Cardiac muscle cell (in vitro differentiated cells and primary cell): Measurements from ENCODE around the gene GRM4. TPM values are rescaled to one million over a fixed set of nuclear protein-coding genes. Genes with fewer than 3 reads are reported as not detected.
A peak's percentile ranks its signal among the peaks of the same experiment; 100 is the strongest.

Source experiments
- DNase-seq, 2 donors: peaks; one replicate each; pipeline versions ENCODE4 v3.0.0 to v3.0.0-alpha.2; 2010 to 2017; ENCODE audit warnings: low read depth in 1 of 2, low spot score in 1 of 2
- H3K27ac ChIP-seq: fragments of 200-600 bp; sonication (generic); 2 replicates; pipeline ENCODE4 v1.5.1; 2016
- H3K27me3 ChIP-seq: fragments of 200-600 bp; sonication (generic); 2 replicates; pipeline ENCODE4 v1.6.0; 2016; ENCODE audit warnings: control low read depth
- H3K36me3 ChIP-seq: fragments of 200-600 bp; sonication (generic); 2 replicates; pipeline ENCODE4 v1.5.1; 2016; ENCODE audit warnings: control low read depth
- H3K4me1 ChIP-seq: fragments of 200-600 bp; sonication (generic); 2 replicates; pipeline ENCODE4 v1.8.1; 2017; ENCODE audit warnings: low read depth, mild to moderate bottlenecking, mixed run types
- H3K4me3 ChIP-seq: fragments of 200-600 bp; sonication (generic); 2 replicates; pipeline ENCODE4 v1.5.1; 2016; ENCODE audit warnings: mild to moderate bottlenecking
- H3K9me3 ChIP-seq: fragments of 200-600 bp; sonication (generic); 2 replicates; pipeline ENCODE4 v1.5.1; 2017; ENCODE audit warnings: low read depth, mild to moderate bottlenecking, control low read depth
- CTCF ChIP-seq: IDR thresholded peaks from 2 replicates; pipeline ENCODE4 v1.5.1; 2012; ENCODE audit warnings: low read depth, mild to moderate bottlenecking, low read length
- polyA plus RNA-seq: library from polyadenylated mRNA; unstranded; fragments of >200 nt; fragmentation: Nextera tagmentation; extraction: Ambion mirVana; gene quantifications from 2 replicates; pipeline ENCODE4 v1.2.1, GENCODE V29; 2016
- total RNA-seq: library from RNA; depleted of rRNA; stranded (reverse); fragments of >200 nt; gene quantifications from 2 replicates; pipeline ENCODE4 v1.2.3, GENCODE V29; 2016

Gene GRM4
- total and polyA plus RNA-seq, 2 experiments from 2014 or later, result 0.31 to 0.42 TPM

DNA sequence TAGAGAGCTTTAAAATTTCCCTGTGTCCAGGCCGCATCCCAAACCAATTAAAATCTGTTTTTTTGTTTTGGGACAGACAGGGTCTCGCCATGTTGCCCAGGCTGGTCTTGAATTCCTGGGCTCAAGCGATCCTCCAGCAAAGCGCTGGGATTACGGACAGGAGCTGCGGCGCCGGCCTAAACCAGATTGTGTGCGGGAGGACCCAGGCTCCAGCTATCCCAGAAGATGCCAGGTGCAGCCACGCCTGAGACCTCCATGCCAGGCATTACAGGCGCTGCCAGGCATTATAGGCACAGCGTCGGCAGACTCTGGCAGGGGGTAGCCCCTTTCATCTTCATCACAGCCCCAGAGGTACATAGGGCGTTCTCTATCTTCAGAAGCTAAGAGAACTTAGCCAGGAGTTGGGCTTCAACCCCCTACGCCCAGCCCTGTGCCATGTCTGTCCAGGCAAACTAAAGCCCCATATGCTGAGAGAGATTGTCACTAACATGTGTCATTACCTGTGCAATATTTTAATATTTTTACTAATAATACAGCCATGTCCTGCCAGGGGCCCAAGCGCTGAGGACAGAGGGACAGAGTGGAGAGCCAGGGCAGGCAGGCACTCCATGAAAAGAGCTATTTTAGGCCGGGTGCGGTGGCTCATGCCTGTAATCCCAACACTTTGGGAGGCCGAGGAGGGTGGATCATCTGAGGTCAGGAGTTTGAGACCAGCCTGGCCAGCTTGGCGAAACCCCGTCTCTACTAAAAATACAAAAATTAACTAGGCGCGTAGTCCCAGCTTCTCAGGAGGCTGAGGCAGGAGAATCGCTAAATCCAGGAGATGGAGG is 9.8 kb upstream of the GRM4 start:
- H3K27ac ChIP-seq, result no peak overlapping the region
- H3K36me3 ChIP-seq, result no peaks in the 10 kb centered on the region
- no peaks in the 10 kb centered on the region for H3K4me1 ChIP-seq
- H3K27me3 ChIP-seq, result peaks cover 61% of the 10 kb centered on the region
- no peak overlapping the region for H3K4me3 ChIP-seq
- no peak for DNase-seq
- H3K9me3 ChIP-seq, result no peaks in the 10 kb centered on the region
- no peak for TF ChIP-seq CTCF

DNA sequence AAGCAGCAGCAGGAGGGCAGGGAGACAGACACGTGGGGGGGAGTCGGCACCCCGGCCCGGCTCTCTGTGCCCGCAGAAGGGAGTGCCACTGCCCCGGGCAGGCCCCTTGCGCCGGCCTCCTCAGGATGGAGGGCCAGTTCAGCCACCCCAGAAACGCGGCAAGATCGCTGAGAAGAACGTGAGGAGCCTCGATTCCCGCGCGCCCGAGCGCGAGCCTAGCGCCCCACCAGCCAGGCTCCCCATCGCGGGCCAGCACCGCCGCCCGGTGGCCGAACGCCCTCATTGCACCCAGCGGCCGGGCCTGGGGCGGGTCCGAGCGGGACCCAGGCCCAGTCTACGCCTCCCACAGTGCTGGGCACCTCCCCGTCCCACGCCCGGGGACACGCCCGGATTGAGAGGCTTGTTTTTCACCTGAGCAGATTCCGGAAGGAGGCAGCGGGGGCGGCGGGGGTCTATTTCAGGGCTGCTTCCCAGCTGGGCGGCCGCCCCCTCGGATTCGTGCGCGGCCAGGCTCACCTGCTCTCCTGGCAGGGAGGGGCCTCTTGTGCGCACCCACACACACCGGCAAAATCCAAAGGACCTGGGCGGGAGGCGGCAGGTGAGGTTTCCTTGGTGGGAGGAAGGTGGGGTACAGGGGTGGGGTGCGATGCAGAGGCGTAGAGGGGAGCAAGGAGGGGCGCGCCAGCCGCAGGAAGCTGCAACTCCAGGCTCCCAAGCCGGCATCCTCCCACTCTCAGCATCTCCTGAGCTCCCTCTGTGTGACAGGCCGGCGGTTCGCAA is 9.0 kb upstream of the GRM4 start:
- TF ChIP-seq CTCF, result peak; percentile 97
- H3K27me3 ChIP-seq, result peaks cover 69% of the 10 kb centered on the region
- H3K9me3 ChIP-seq, result no peaks in the 10 kb centered on the region
- no peak overlapping the region for H3K27ac ChIP-seq
- H3K4me1 ChIP-seq, result no peaks in the 10 kb centered on the region
- H3K36me3 ChIP-seq, result no peaks in the 10 kb centered on the region
- DNase-seq, result peak; percentile 59 to 75
- H3K4me3 ChIP-seq, result peak overlapping the region; percentile 1

DNA sequence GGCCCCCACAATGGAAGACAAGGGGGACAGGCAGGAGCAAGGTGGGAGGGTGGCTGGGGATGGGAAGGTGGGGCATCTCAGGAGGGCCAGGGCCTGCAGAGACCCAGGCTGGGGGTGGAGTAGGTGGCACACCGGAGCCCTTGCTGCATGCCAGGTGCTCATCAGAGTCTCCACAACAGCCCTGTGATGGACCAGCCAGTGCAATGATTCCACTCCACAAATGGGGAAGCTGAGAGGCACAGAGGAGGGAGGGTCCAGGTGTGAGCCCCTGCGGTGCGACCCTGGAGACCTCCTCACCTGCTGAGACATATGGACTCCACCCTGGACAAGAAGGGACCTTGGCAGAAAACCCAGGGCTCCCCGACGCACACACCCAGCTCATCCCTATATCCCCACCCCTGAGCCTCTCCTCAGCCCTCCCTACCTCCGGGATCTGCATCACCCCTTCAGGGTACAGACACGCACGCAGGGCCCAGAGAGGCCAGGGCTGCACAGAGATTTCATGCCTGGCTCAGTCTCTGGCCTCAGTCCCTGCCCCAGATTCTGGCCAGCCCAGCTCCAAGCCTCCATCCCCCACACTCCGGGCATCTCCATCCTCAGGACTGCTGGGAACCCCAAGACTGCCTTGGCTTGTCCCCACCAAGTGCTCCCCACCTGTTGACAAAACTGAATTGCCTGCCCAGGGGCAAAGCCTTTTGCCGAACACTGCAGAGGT is 7.1 kb upstream of the GRM4 start:
- TF ChIP-seq CTCF, result no peak
- H3K27ac ChIP-seq, result no peak overlapping the region
- peaks cover 73% of the 10 kb centered on the region for H3K27me3 ChIP-seq
- H3K4me3 ChIP-seq, result no peak overlapping the region
- no peaks in the 10 kb centered on the region for H3K36me3 ChIP-seq
- H3K9me3 ChIP-seq, result no peaks in the 10 kb centered on the region
- H3K4me1 ChIP-seq, result peaks cover 5% of the 10 kb centered on the region
- no peak for DNase-seq

DNA sequence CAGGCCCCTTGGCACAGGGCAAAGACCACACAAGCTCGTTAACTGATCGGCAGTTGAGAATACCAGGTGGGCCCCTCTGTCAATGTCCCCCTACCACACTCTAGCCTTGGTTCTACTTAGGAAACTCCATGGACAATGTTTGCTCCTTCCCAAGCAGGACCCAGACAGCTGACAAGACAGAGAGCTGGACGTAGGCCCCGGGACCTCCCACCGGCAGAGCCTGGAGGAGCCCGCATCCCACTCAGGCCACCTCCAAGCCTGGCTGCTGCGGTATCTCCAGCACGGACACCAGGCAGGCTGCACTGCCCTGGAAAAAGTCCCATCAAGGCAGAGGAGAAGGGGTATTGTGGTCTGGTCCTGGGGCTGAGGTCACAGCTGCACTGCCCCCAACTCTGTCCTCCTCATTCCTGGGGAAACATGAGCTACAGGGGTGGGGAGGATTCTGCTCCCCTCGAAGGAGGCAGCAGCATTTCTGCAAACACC is 6.2 kb upstream of the GRM4 start:
- DNase-seq, result no peak
- H3K27ac ChIP-seq, result no peak overlapping the region
- no peak for TF ChIP-seq CTCF
- no peaks in the 10 kb centered on the region for H3K9me3 ChIP-seq
- H3K4me1 ChIP-seq, result peaks cover 6% of the 10 kb centered on the region
- H3K4me3 ChIP-seq, result no peak overlapping the region
- peaks cover 73% of the 10 kb centered on the region for H3K27me3 ChIP-seq
- H3K36me3 ChIP-seq, result no peaks in the 10 kb centered on the region

- Histone ChIP-seq H3K27ac (no peak overlapping the region), H3K36me3 (no peaks in the 10 kb centered on the region), H3K9me3 (no peaks in the 10 kb centered on the region), H3K4me1 (peaks cover 6% of the 10 kb centered on the region), H3K27me3 (peaks cover 70% of the 10 kb centered on the region), H3K4me3 (no peak overlapping the region)
- no peak for TF ChIP-seq CTCF
- DNase-seq, result no peak
Measured at GRCh38 chr6:34151321-34152041, 5.6 kb upstream of the GRM4 start.
